Mesenchymal stem cell (in vitro differentiated cells and primary cell): ENCODE data around the gene RPAIN.

ENCODE experiments used
- DNase-seq: peaks from one replicate; pipeline ENCODE4 v3.0.0-alpha.2; 2013
- H2AFZ ChIP-seq: one replicate; pipeline ENCODE4 v1.6.1; 2013; ENCODE audit warnings: low read depth, mild to moderate bottlenecking, control low read depth, inconsistent platforms, low read length, moderate library complexity
- H2AK5ac ChIP-seq: 2 replicates; pipeline ENCODE4 v1.6.1; 2013; ENCODE audit warnings: low read length, moderate library complexity, mild to moderate bottlenecking, inconsistent platforms; ENCODE audit not compliant: severe bottlenecking
- H2BK120ac ChIP-seq: one replicate; pipeline ENCODE4 v1.6.1; 2013; ENCODE audit warnings: low read depth, mild to moderate bottlenecking, inconsistent platforms, low read length, moderate library complexity
- H2BK12ac ChIP-seq, 2 experiments: one replicate each; pipeline ENCODE4 v1.6.1; 2013; ENCODE audit warnings: inconsistent platforms in 2 of 2, low read length in 2 of 2, mild to moderate bottlenecking in 2 of 2, moderate library complexity in 2 of 2, control low read depth in 1 of 2
- H2BK15ac ChIP-seq: one replicate; pipeline ENCODE4 v1.6.1; 2013; ENCODE audit warnings: mild to moderate bottlenecking, low read depth, inconsistent platforms; ENCODE audit not compliant: poor library complexity, severe bottlenecking
- H2BK5ac ChIP-seq: 2 replicates; pipeline ENCODE4 v1.6.1; 2013; ENCODE audit warnings: low read depth, mild to moderate bottlenecking, low read length, control low read depth, inconsistent platforms; ENCODE audit not compliant: poor library complexity, severe bottlenecking
- H3K14ac ChIP-seq, 2 experiments: one replicate each; pipeline ENCODE4 v1.6.1; 2013; ENCODE audit warnings: inconsistent platforms in 2 of 2, low read length in 2 of 2, control low read depth in 1 of 2, mild to moderate bottlenecking in 1 of 2, moderate library complexity in 1 of 2
- H3K18ac ChIP-seq, 2 experiments: one replicate each; pipeline ENCODE4 v1.6.1; 2013; ENCODE audit warnings: inconsistent platforms in 2 of 2, low read length in 2 of 2, control low read depth in 1 of 2, low read depth in 1 of 2, mild to moderate bottlenecking in 1 of 2
- H3K23ac ChIP-seq, 2 experiments: one replicate each; pipeline ENCODE4 v1.6.1; 2013; ENCODE audit warnings: inconsistent platforms in 2 of 2, low read length in 2 of 2, mild to moderate bottlenecking in 2 of 2, moderate library complexity in 2 of 2, control low read depth in 1 of 2
- H3K27ac ChIP-seq: 2 replicates; pipeline ENCODE4 v1.5.1; 2013; ENCODE audit warnings: mild to moderate bottlenecking, moderate library complexity, low read length, control low read depth, inconsistent platforms; ENCODE audit not compliant: poor library complexity, severe bottlenecking
- H3K27me3 ChIP-seq, 2 experiments: 2 replicates each; pipeline versions ENCODE4 v1.6.1 to v1.7.0; 2013; ENCODE audit warnings: low read length in 2 of 2, mild to moderate bottlenecking in 2 of 2, moderate library complexity in 2 of 2, control low read depth in 1 of 2, inconsistent platforms in 1 of 2; ENCODE audit not compliant: control insufficient read depth in 1 of 2, insufficient read depth in 1 of 2
- H3K36me3 ChIP-seq, 2 experiments: 2 replicates each; pipeline versions ENCODE4 v1.6.1 to v1.7.0; 2013; ENCODE audit warnings: low read length in 2 of 2, control low read depth in 1 of 2, inconsistent platforms in 1 of 2, low read depth in 1 of 2, mild to moderate bottlenecking in 1 of 2; ENCODE audit not compliant: insufficient read depth in 2 of 2, control insufficient read depth in 1 of 2
- H3K4ac ChIP-seq, 2 experiments: one replicate each; pipeline ENCODE4 v1.6.1; 2013; ENCODE audit warnings: inconsistent platforms in 2 of 2, low read length in 2 of 2, mild to moderate bottlenecking in 2 of 2, moderate library complexity in 2 of 2, control low read depth in 1 of 2, low read depth in 1 of 2
- H3K4me1 ChIP-seq: 2 replicates; pipeline ENCODE4 v1.6.1; 2013; ENCODE audit warnings: low read depth, low read length, control low read depth; ENCODE audit not compliant: control insufficient read depth, insufficient read depth
- H3K4me2 ChIP-seq: 2 replicates; pipeline ENCODE4 v1.6.1; 2013; ENCODE audit warnings: low read length, mild to moderate bottlenecking, inconsistent platforms; ENCODE audit not compliant: poor library complexity, severe bottlenecking
- H3K4me3 ChIP-seq, 2 experiments: 2 replicates each; pipeline versions ENCODE4 v1.5.1 to v1.7.0; 2013; ENCODE audit warnings: low read length in 2 of 2, mild to moderate bottlenecking in 2 of 2, control low read depth in 1 of 2, low read depth in 1 of 2; ENCODE audit not compliant: insufficient read depth in 1 of 2
- H3K79me1 ChIP-seq: replicated peaks from 2 replicates; pipeline ENCODE4 v1.6.1; 2013; ENCODE audit warnings: mild to moderate bottlenecking, control low read depth, low read length, inconsistent platforms; ENCODE audit not compliant: poor library complexity, severe bottlenecking
- H3K9ac ChIP-seq: 2 replicates; pipeline ENCODE4 v1.7.0; 2013; ENCODE audit warnings: mild to moderate bottlenecking, low read length, moderate library complexity
- H3K9me3 ChIP-seq: 2 replicates; pipeline ENCODE4 v1.7.0; 2013; ENCODE audit warnings: mild to moderate bottlenecking, low read length; ENCODE audit not compliant: control insufficient read depth
- H4K8ac ChIP-seq: one replicate; pipeline ENCODE4 v1.6.1; 2013; ENCODE audit warnings: inconsistent platforms, mild to moderate bottlenecking, low read length, moderate library complexity
- H4K91ac ChIP-seq: one replicate; pipeline ENCODE4 v1.6.1; 2013; ENCODE audit warnings: mild to moderate bottlenecking, low read length, inconsistent platforms
- WGBS: methylation state at CpG from one replicate; pipeline ENCODE4 v1.1.7; 2013; ENCODE audit warnings: mixed read lengths; 5-methylcytosine and 5-hydroxymethylcytosine counted together

Gene RPAIN

GRCh38 chr17:5481451-5481850 lies 61.5 kb downstream of the RPAIN start:
- Histone ChIP-seq H4K91ac (no peak overlapping the region), H3K36me3 (peaks cover 23 to 86% of the 10 kb centered on the region in 2 experiments), H2BK15ac (no peak overlapping the region), H3K4me1 (no peaks in the 10 kb centered on the region), H3K4ac (no peak overlapping the region), H3K4me2 (no peak overlapping the region), H2BK12ac (no peak overlapping the region), H3K4me3 (no peak overlapping the region), H3K14ac (no peak overlapping the region), H2AK5ac (no peak overlapping the region), H3K9me3 (peaks cover 6% of the 10 kb centered on the region), H3K79me1 (peaks cover 35% of the 10 kb centered on the region), H2BK120ac (no peak overlapping the region), H3K27ac (no peak overlapping the region), H2AFZ (no peak overlapping the region), H3K18ac (no peak overlapping the region), H2BK5ac (no peak overlapping the region), H3K23ac (no peak overlapping the region), H4K8ac (no peak overlapping the region), H3K9ac (no peak overlapping the region), H3K27me3 (no peaks in the 10 kb centered on the region)
- WGBS: 100% methylated on average over 4 of the region's 4 CpGs
- DNase-seq: no peak
